Dermis blood vessel endothelial cell (primary cell): ENCODE data around the gene INTS15. TPM values are rescaled to one million over a fixed set of nuclear protein-coding genes. Genes with fewer than 3 reads are reported as not detected.
"Not testable (repeated sequence)": the region's sequence is repeated elsewhere in the genome, so short reads cannot be mapped to it uniquely, and the experiment has no call there.

Experiments
- DNase-seq: peaks from one replicate; pipeline ENCODE4 v3.0.0; 2010
- total RNA-seq: library from RNA; depleted of rRNA; stranded (reverse); fragments of >200 nt; gene quantifications from 2 replicates; pipeline ENCODE4 v1.2.3, GENCODE V29; 2014

The INTS15 gene
- total RNA-seq, 1 donor from 2014 or later = 14.5 TPM

GRCh38 chr7:6577369-6578113, 12.3 kb upstream of the INTS15 start, which contains the start of gene ZDHHC4:
ZDHHC4 (plus strand) TSS chr7:6577454; CDS start chr7:6580562, 3,108 bp downstream.
- peak; percentile 89 for DNase-seq

DNA sequence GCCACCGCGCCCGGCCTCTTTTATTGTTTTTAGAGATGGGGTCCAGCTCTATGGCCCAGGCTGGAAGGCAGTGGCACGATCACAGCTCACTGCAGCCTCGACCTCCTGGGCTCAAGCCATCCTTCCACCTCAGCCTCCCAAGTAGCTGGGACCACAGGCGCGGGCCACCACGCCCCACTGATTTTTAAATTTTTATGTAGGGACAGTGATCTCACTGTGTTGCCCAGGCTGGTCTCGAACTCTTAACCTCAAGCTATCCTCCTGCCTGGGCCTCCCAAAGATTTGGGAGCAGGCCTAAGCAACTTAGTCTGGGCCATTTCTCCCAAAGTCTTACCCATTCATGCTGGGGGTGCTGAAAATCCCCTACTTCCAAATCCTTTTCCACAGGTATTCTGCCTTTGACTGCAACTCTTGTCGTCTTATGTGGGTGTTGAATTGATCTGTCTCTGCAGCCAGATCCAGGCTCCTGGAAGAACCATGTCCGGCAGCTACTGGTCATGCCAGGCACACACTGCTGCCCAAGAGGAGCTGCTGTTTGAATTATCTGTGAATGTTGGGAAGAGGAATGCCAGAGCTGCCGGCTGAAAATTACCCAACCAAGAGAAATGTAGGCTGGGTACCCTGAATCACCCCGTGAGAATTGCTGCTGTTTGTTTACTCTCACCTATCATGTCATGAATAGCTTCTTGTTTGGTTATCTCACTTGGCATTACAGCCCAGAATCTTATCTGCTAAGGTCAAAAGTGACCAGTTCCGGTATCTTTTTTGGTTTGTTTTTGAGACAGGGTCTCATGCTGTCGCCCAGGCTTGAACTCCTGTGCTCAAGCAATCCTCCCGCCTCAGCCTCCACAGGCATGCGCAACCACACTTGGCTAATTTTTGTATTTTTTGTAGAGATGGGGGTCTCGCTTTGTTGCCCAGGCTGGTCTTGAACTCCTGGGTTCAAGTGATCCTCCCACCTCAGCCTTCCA, 11.4 kb upstream of the INTS15 start:
- no peak for DNase-seq

DNA sequence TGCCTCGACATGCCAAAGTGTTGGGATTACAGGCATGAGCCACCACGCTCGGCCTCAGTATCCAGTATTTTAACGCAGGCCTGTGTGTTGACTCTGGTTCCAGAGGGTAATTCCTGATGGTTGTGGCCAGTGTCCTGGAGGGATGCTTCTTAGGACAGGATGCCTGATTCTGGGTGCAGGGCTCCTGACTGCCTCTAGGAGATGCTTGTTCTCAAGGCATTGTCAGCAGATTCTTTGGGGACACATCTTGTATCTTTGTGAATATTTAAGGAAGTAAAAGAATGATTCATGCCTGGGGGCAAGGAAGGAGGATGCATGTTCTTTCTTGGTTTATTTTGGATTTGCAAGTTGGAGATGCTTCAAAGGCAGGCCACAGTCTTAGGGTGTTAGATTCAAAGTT, 10.4 kb upstream of the INTS15 start:
- DNase-seq = peak; percentile 29

DNA sequence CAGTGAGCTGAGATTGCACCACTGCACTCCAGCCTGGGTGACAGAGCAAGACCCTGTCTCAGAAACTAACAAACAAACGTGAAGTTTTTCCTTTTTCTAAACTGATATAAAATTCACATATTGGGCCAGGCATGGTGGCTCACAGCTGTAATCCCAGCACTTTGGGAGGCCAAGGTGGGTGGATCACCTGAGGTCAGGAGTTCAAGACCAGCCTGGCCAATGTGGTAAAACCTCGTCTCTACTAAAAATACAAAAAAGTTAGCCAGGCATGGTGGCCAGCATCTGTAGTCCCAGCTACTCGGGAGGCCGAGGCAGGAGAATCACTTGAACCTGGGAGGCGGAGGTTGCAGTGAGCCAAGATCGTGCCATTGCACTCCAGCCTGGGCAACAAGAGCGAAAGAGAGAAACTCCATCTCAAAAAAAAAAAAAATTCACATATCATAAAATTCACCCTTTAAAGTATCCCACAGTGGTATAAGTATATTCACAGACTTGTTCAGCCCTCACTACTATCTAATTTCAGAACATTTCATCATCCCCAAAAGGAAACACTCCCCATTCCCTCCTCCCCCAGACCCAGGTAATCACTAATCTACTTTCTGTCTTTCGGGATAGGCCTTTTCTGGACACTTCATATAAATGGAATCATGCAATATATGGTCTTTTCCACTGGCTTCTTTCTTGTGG, 3.9 kb upstream of the INTS15 start:
- DNase-seq = not testable (repeated sequence)

DNA sequence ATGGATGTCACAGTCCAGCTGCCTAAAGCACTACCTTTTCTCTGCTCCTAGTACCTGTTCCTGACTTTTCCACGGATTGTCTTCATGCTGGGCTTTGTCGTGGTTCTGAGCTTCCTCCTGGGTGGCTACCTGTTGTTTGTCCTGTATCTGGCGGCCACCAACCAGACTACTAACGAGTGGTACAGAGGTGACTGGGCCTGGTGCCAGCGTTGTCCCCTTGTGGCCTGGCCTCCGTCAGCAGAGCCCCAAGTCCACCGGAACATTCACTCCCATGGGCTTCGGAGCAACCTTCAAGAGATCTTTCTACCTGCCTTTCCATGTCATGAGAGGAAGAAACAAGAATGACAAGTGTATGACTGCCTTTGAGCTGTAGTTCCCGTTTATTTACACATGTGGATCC, 1.3 kb upstream of the INTS15 start:
- no peak for DNase-seq

DNA sequence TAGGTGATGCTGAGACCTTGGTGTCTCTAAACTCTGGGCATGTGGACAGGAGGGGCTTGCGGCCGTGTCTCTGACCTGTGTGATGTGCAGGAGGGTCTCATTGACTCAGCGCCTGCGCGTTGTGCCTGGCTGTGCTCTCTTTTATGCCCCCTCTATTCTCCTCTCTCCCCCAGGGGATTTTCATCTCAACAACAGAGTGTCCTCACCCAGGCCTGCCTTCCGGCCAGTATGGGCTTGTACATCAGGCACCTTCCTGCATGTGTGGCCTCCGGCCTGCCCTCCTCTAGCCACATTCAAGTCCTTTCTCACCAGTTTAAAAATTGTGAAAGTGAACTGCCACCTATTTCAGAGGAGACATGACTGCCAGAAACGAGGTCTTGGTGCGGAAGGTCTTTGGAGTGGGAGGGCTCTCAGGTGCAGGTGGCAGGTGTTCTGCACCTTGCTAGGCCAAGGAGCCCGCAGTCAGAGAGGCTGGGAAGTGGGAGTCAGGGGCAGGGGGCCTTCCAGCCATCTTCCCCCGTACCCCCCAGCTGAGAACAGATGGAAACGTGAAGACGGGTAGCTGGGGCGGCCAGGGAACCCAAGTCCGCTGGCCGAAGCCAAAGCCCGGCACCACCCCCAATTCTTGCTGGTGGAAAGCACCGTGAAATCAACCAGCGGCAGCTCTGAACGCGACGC, 531 bp upstream of the INTS15 start:
- no peak for DNase-seq

GRCh38 chr7:6590645-6591110, 857 bp downstream of the INTS15 start:
- DNase-seq = no peak

DNA sequence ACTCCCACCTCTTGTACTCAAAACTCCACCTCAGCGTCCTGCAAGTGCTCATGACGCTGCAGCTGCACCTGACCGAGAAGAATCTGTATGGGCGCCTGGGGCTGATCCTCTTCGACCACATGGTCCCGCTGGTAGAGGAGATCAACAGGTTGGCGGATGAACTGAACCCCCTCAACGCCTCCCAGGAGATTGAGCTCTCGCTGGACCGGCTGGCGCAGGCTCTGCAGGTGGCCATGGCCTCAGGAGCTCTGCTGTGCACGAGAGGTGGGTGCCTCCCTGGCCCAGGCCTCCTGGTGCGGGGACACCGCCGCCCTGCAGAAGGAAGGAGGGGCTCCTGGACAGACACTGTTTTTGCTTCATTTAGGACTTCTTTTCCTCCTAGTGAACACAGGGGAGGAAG, 10.3 kb downstream of the INTS15 start:
- no peak for DNase-seq

DNA sequence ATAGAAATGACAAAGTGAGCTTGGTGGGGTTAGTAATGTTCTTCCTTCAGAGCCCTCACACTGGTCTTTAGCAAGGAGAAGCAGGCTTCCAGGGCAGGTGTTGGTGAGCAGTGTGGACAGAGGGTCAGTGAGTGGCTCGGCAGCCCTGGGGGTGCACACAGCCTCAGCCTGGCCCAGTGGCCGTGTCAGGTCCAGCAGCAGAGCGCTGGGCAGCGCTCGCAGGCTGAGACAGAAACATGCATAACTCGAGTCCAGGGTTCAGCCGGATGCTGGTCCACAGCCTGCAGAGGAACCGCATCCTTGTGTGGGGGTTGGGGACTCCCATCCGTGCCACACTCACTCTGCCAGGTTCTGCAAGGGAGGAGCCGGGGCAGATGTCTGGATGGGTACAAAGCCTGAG, 14.6 kb downstream of the INTS15 start:
- DNase-seq = no peak

- no peak for DNase-seq
Observed at GRCh38 chr7:6606866-6607583, 17.2 kb downstream of the INTS15 start.

- DNase-seq = no peak
Observed at GRCh38 chr7:6607651-6608051, 17.8 kb downstream of the INTS15 start.

GRCh38 chr7:6608081-6608480, 18.3 kb downstream of the INTS15 start:
- DNase-seq = no peak

- DNase-seq = no peak
Observed at GRCh38 chr7:6608794-6609193, 19.0 kb downstream of the INTS15 start.

GRCh38 chr7:6612819-6613218, 23.0 kb downstream of the INTS15 start:
- DNase-seq = no peak

DNA sequence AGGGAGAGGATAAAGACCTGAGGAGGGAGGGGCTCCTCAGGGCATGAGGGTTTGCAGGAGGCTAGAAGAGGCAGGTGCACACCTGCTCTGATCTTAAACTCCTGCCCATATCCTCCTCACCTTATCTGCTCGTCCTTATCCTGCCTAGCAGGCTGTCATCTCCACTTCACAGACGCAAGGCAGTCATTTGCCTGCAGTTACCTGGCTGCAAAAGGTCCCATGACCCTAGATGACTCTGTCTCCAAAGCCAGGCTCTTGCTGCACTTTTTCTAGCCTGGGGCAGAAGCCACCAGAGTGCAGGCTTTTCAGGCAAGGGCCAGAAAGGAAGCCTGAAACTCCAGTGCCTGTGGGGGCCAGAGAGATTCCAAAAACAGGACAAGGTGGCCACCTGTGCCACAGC, 23.9 kb downstream of the INTS15 start:
- DNase-seq = no peak

DNA sequence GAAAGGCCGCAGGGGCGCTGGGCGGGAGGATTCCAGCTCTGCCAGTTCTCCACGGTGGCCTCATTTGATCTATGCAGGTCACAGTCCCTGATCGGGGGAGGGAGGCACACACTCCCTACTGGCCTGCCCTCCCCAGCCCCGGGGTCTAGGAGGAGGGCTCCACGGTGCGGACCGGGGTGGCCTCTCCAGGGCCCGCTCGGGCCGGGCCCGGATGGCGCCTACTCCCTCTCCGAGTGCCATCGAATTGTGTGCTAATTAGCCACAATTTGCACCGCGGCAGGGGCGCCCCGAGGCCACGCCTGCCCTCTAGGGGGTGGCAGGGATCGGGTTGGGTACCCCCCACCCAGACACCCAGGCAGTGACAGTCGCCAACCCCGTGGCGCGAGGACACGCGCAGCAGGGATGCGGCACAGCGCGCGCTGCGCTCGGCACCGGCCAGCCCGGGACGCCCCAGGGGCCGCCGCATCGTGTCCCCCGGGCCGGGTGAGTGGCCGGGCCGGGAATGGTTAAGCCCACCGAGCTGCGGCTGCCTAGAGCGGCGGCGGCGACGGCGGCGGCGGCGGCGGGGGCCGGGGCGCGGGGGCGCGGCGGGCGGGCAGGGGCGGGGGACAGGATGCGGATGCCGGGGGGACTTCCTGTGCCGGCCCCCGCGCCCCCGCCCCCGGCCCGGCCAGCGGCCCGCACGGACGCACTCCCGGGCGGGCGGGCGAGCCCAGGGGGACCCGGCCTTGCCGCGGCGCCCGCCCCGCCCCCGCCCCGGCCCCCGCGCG, 25.3 kb downstream of the INTS15 start, which contains the start of gene ZNF853:
Gene ZNF853 (plus strand): TSS at position 658 of the 770 bp plus-strand sequence. CDS start 565 bp downstream, outside the sequence.
- DNase-seq = no peak

- no peak for DNase-seq
Observed at GRCh38 chr7:6615723-6616555, 26.1 kb downstream of the INTS15 start.

- DNase-seq = no peak
Observed at GRCh38 chr7:6616854-6617643, 27.2 kb downstream of the INTS15 start.

DNA sequence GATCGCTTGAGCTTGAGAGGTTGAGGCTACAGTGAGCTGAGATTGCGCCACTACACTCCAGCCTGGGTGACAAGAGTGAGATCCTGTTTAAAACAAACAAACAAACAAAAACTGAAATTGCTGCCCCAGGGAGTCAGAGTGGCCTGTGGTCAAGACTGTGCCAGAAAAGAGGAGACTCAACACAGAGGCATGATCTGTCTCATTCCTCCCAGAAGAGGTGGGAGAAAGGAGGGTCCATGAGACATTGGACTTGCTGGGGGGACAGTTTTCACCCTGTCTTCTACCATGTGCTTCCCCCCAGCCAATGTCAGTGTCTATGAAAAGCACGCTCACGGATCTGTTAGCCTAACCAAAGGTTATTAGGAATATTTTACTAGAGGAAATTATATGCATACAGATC, 28.8 kb downstream of the INTS15 start:
- DNase-seq = no peak
